ENCODE measurements around the gene ARMC7.
"Not testable (repeated sequence)": the region's sequence is repeated elsewhere in the genome, so short reads cannot be mapped to it uniquely, and the experiment has no call there.

Gene ARMC7

GRCh38 chr17:75130059-75130631 is 20.4 kb downstream of the ARMC7 start:
- no peak for DNase-seq (ENCODE audit: low read depth in 2 of 2)

- DNase-seq (ENCODE audit: low read depth in 2 of 2), result peak in 1 of 2 donors; percentile 52
These were observed 21.0 kb downstream of the ARMC7 start for GRCh38 chr17:75130632-75131277.

GRCh38 chr17:75131278-75132017 is 21.7 kb downstream of the ARMC7 start, which contains the start of gene NT5C:
Gene NT5C (minus strand): TSS chr17:75131742. CDS start chr17:75131707, 35 bp downstream.
- DNase-seq (ENCODE audit: low read depth in 2 of 2), result peak in 1 of 2 donors; percentile 68

- not testable (repeated sequence) for DNase-seq (ENCODE audit: low read depth in 2 of 2)
These were observed 22.5 kb downstream of the ARMC7 start for GRCh38 chr17:75132018-75133000.

- DNase-seq (ENCODE audit: low read depth in 2 of 2), result no peak
These were observed 23.2 kb downstream of the ARMC7 start for GRCh38 chr17:75133001-75133400.

- not testable (repeated sequence) for DNase-seq (ENCODE audit: low read depth in 2 of 2)
These were observed 24.0 kb downstream of the ARMC7 start for GRCh38 chr17:75133607-75134347.

GRCh38 chr17:75135452-75135851 is 25.7 kb downstream of the ARMC7 start:
- DNase-seq (ENCODE audit: low read depth in 2 of 2), result no peak

GRCh38 chr17:75135946-75136345 is 26.2 kb downstream of the ARMC7 start:
- no peak for DNase-seq (ENCODE audit: low read depth in 2 of 2)

GRCh38 chr17:75137762-75138161 is 28.0 kb downstream of the ARMC7 start:
- DNase-seq (ENCODE audit: low read depth in 2 of 2), result not testable (repeated sequence)

GRCh38 chr17:75138519-75138918 is 28.8 kb downstream of the ARMC7 start:
- DNase-seq (ENCODE audit: low read depth in 2 of 2), result no peak

GRCh38 chr17:75142236-75142971 is 32.6 kb downstream of the ARMC7 start:
- DNase-seq (ENCODE audit: low read depth in 2 of 2), result no peak

- no peak for DNase-seq (ENCODE audit: low read depth in 2 of 2)
These were observed 35.2 kb downstream of the ARMC7 start for GRCh38 chr17:75144816-75145512.

- DNase-seq (ENCODE audit: low read depth in 2 of 2), result no peak
These were observed 36.8 kb downstream of the ARMC7 start for GRCh38 chr17:75146592-75146991.

GRCh38 chr17:75147878-75148546 is 38.2 kb downstream of the ARMC7 start:
- no peak for DNase-seq (ENCODE audit: low read depth in 2 of 2)

GRCh38 chr17:75151930-75152329 is 42.2 kb downstream of the ARMC7 start:
- no peak for DNase-seq (ENCODE audit: low read depth in 2 of 2)

- no peak for DNase-seq (ENCODE audit: low read depth in 2 of 2)
These were observed 42.8 kb downstream of the ARMC7 start for GRCh38 chr17:75152523-75152921.

GRCh38 chr17:75152922-75153779 is 43.4 kb downstream of the ARMC7 start:
- DNase-seq (ENCODE audit: low read depth in 2 of 2), result no peak

GRCh38 chr17:75153780-75154194 is 44.0 kb downstream of the ARMC7 start:
- no peak for DNase-seq (ENCODE audit: low read depth in 2 of 2)
